GM12878 (cell line): ENCODE data around the gene SEC31A. TPM values are rescaled to one million over a fixed set of nuclear protein-coding genes. Genes with fewer than 3 reads are reported as not detected.

Source experiments
- ATAC-seq: fragments of 200-7000 bp; cut with Tn5 transposase; 3 replicates; pipeline ENCODE4 v1.9.1; 2020; ENCODE audit warnings: mild to moderate bottlenecking, moderate library complexity
- BruUV-seq: library from RNA; stranded (reverse); fragments of 400-500 nt; replicated peaks from 2 replicates; lab custom pipeline; 2021; lab: Mats Ljungman, UMichigan
- CTCF ChIA-PET: fragments of 300-600 bp; sonication (Branson Sonifier 250); formaldehyde crosslinking; extraction: SDS; loops from one replicate; lab custom pipeline; 2021; ENCODE audit warnings: inconsistent platforms; lab: Yijun Ruan, JAX
- POLR2A ChIA-PET: fragments of 350-600 bp; formaldehyde crosslinking; extraction: SDS; loops from one replicate; lab custom pipeline; 2021; ENCODE audit warnings: inconsistent platforms; lab: Charles Lee
- RAD21 ChIA-PET: fragments of 300-600 bp; sonication (Branson Sonifier 250); formaldehyde crosslinking; loops from one replicate; lab custom pipeline; 2023; ENCODE audit warnings: antibody characterized with exemption; ENCODE audit not compliant: unreplicated experiment; lab: Charles Lee
- SMC1A ChIA-PET: fragments of 300-600 bp; sonication (Branson Sonifier 250); formaldehyde crosslinking; loops from one replicate; lab custom pipeline; 2023; ENCODE audit not compliant: unreplicated experiment, uncharacterized antibody; lab: Charles Lee
- DNase-seq: peaks from one replicate; pipeline ENCODE4 v3.0.0-alpha.2; 2011; ENCODE audit warnings: low read depth, low spot score
- FAIRE-seq: peaks from 3 replicates; lab custom pipeline; 2011; peaks lifted over from hg19 to GRCh38; lab: Jason Lieb, UNC
- H2AFZ ChIP-seq: 2 replicates; pipeline ENCODE4 v1.6.0; 2011; ENCODE audit warnings: low read depth, low read length, control low read depth; ENCODE audit not compliant: control insufficient read depth
- H3K27ac ChIP-seq: 2 replicates; pipeline ENCODE4 v1.5.1; 2011; ENCODE audit warnings: control low read depth; ENCODE audit not compliant: control insufficient read depth, insufficient read depth
- H3K27me3 ChIP-seq, 2 experiments: replicated peaks in 1 of 2; 2 replicates each; pipeline versions ENCODE4 v1.6.0 to v1.6.1; 2011; ENCODE audit warnings: low read length in 1 of 2; ENCODE audit not compliant: control insufficient read depth in 2 of 2, insufficient read depth in 2 of 2
- H3K36me3 ChIP-seq, 2 experiments: 2 replicates each; pipeline ENCODE4 v1.5.1; 2011; ENCODE audit warnings: low read length in 1 of 2; ENCODE audit not compliant: control insufficient read depth in 2 of 2, insufficient read depth in 2 of 2
- H3K4me1 ChIP-seq: 2 replicates; pipeline ENCODE4 v1.6.1; 2011; ENCODE audit warnings: mild to moderate bottlenecking, low read length, moderate library complexity, mixed read lengths; ENCODE audit not compliant: control insufficient read depth, insufficient read depth
- H3K4me2 ChIP-seq: 2 replicates; pipeline ENCODE4 v1.6.0; 2011; ENCODE audit warnings: control low read depth; ENCODE audit not compliant: control insufficient read depth, insufficient read depth
- H3K4me3 ChIP-seq: fragments of 200-600 bp; sonication (generic); 2 replicates; pipeline ENCODE4 v1.5.1; 2016
- H3K79me2 ChIP-seq: 2 replicates; pipeline ENCODE4 v1.6.0; 2011; ENCODE audit warnings: low read length; ENCODE audit not compliant: control insufficient read depth, insufficient read depth
- H3K9ac ChIP-seq: 2 replicates; pipeline ENCODE4 v1.8.0; 2011; ENCODE audit warnings: low read length, control low read depth, mixed read lengths; ENCODE audit not compliant: control insufficient read depth, insufficient read depth
- H3K9me3 ChIP-seq: replicated peaks from 3 replicates; pipeline ENCODE4 v1.5.1; 2011; ENCODE audit warnings: mild to moderate bottlenecking, low read length; ENCODE audit not compliant: control insufficient read depth, insufficient read depth
- H4K20me1 ChIP-seq: 2 replicates; pipeline ENCODE4 v1.6.0; 2011; ENCODE audit not compliant: control insufficient read depth, insufficient read depth
- ASH2L ChIP-seq: fragments of 300-600, 200-600 bp; sonication (generic); IDR thresholded peaks from 2 replicates; pipeline ENCODE4 v1.6.1; 2017; ENCODE audit warnings: low read depth, mild to moderate bottlenecking, borderline replicate concordance
- FOXK2 ChIP-seq: fragments of 450-650 bp; IDR thresholded peaks from 2 replicates; pipeline ENCODE4 v1.6.1; 2017; ENCODE audit warnings: mild to moderate bottlenecking, moderate library complexity
- KAT2A ChIP-seq: conservative IDR thresholded peaks from 2 replicates; pipeline ENCODE4 v1.6.1; 2011; ENCODE audit warnings: low read depth, low read length; ENCODE audit not compliant: control insufficient read depth
- NFYB ChIP-seq: IDR thresholded peaks from 2 replicates; pipeline ENCODE4 v1.6.1; 2011; ENCODE audit warnings: low read depth, mild to moderate bottlenecking, low read length, improper control_type of control experiment, moderate library complexity; ENCODE audit not compliant: insufficient read depth
- NR2C2 ChIP-seq: IDR thresholded peaks from 2 replicates; pipeline ENCODE4 v1.6.1; 2011; ENCODE audit warnings: borderline replicate concordance, low read depth; ENCODE audit not compliant: control insufficient read depth, insufficient read length
- PAX8 ChIP-seq: fragments of 450-650 bp; IDR thresholded peaks from 2 replicates; pipeline ENCODE4 v1.6.1; 2017; ENCODE audit warnings: mild to moderate bottlenecking, moderate library complexity
- POLR2AphosphoS2 ChIP-seq: IDR thresholded peaks from 2 replicates; pipeline ENCODE4 v1.6.1; 2011; ENCODE audit warnings: low read depth, mild to moderate bottlenecking, low read length, improper control_type of control experiment, moderate library complexity
- SPI1 ChIP-seq: IDR thresholded peaks from 2 replicates; pipeline ENCODE4 v1.6.1; 2011; ENCODE audit warnings: low read depth, mild to moderate bottlenecking, low read length, moderate library complexity, borderline replicate concordance; ENCODE audit not compliant: insufficient read depth
- TCF7 ChIP-seq: IDR thresholded peaks from 2 replicates; pipeline ENCODE4 v1.6.1; 2014; ENCODE audit warnings: antibody characterized with exemption, borderline replicate concordance
- WGBS: methylation state at CpG from one replicate; pipeline ENCODE4 v1.1.6; 2016; ENCODE audit warnings: low lambda C conversion rate; ENCODE audit not compliant: insufficient replicate concordance, insufficient coverage; ENCODE audit errors: missing lambda C conversion rate; 5-methylcytosine and 5-hydroxymethylcytosine counted together
- in situ Hi-C: fragments of 300-500 bp; cut with MboI; formaldehyde crosslinking; loops from 9 replicates; pipeline ENCODE4 v1.14.3; 2018; ENCODE audit warnings: mixed read lengths
- intact Hi-C: fragments of 100-400 bp; cut with micrococcal nuclease; formaldehyde crosslinking; loops from one replicate; pipeline ENCODE4 v1.14.2; 2022; ENCODE audit not compliant: unreplicated experiment
- polyA plus RNA-seq, 11 experiments: library from polyadenylated mRNA; depleted of rRNA in 4 of 11; unstranded in 6 of 11; stranded (reverse) in 5 of 11; fragments of >200 nt; fragmentation: Nextera tagmentation in 4 of 11; fragmentation: Illumina TruSeq in 1 of 11; extraction: Ambion mirVana in 4 of 11; extraction: Trizol in 1 of 11; gene quantifications; 1 replicate in 1 of 11; 2 replicates in 10 of 11; pipeline versions ENCODE4 v1.2.1 to v1.2.3, GENCODE V29; 2011 to 2016; ENCODE audit warnings: inconsistent platforms in 2 of 11, missing spikeins in 2 of 11, low read depth in 1 of 11
- total RNA-seq, 4 experiments: library from RNA; depleted of rRNA in 3 of 4; stranded (reverse); fragments of >200 nt in 3 of 4; fragmentation: Illumina TruSeq in 1 of 4; extraction: Trizol in 1 of 4; gene quantifications; 2 replicates each; pipeline versions ENCODE4 v1.2.1 to v1.2.3, GENCODE V29; 2013 to 2021
- TF ChIP-seq, protein P1 (sequence below): fragments of 450-650 bp; IDR thresholded peaks from 2 replicates; pipeline ENCODE4 v1.6.1; 2017; ENCODE audit warnings: mild to moderate bottlenecking, moderate library complexity
- TF ChIP-seq, protein P2 (sequence below): IDR thresholded peaks from 2 replicates; pipeline ENCODE4 v1.6.1; 2011; ENCODE audit warnings: borderline replicate concordance, low read depth, mild to moderate bottlenecking, moderate library complexity, low read length; ENCODE audit not compliant: insufficient read depth, poor library complexity, severe bottlenecking
- TF ChIP-seq, protein P3 (sequence below): fragments of 450-650 bp; formaldehyde crosslinking; IDR thresholded peaks from 2 replicates; pipeline ENCODE4 v1.5.0; 2022; ENCODE audit warnings: mild to moderate bottlenecking, missing genetic modification characterization

SEC31A gene
- total and polyA plus RNA-seq, 10 of the 15 experiments (the other 5 are each of a cell fraction or from before 2014, with no cell fraction given), result 74.6 to 171 (median 129) TPM

DNA sequence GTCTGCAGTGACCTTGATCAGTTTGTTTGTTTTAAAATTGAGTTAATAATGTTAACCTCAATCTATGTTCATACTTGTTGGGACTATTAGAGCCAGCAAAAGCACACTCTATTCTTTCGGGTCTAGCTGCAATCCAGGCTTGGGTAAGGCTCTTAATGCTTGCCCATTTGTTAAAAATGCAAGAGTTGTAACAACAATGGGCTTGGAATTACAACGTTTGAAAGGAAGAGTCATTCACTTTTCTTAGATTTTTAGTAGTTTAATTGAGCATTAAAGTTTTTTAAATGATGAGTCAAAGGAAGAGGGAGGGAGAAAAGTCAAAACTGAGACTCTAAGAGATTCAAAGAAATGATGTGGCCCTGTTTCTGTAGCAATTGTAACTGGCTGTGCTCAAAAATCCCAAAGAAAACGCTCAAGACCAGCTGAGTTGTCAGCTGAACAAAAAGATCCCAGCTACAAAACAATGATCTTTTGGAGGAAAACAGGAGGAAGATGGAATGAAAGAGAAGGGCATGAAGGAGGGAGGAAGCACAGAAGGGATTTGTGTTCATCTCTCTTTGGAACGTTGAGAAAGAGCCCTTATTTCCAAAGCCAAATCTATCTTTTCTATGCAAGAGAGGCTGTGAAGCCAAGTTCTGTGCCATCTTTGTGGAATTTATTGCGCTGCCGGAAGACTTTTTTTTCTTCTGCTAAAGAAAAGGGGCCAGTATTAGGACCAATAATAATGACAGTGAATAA lies 97.9 kb downstream of the SEC31A start:
- CTCF ChIA-PET, result interaction anchor here (1.3 kb wide), 1 partner anchor 71 kb away, joined by 3 read pairs; no protein-coding TSS in a partner anchor
- in situ Hi-C loops (no loop called here), intact Hi-C loops (no loop called here)
- H3K36me3 ChIP-seq, result no peaks in the 10 kb centered on the region
- H3K27ac ChIP-seq, result no peak overlapping the region
- peaks cover 5% of the 10 kb centered on the region; the same call in 1 of the 2 replicates for H3K4me1 ChIP-seq
- H3K27me3 ChIP-seq, result no peaks in the 10 kb centered on the region
- FAIRE-seq (no peak), DNase-seq (no peak), ATAC-seq (no peak)
- no peak overlapping the region for H2AFZ ChIP-seq
- WGBS, result 35% methylated on average over 6 of the region's 6 CpGs
- RAD21 ChIA-PET, result no interaction called here
- no peak overlapping the region for H3K4me2 ChIP-seq
- H3K9me3 ChIP-seq, result no peaks in the 10 kb centered on the region
- POLR2A ChIA-PET, result no interaction called here
- no peaks in the 10 kb centered on the region for H3K79me2 ChIP-seq
- H3K4me3 ChIP-seq, result no peak overlapping the region
- SMC1A ChIA-PET, result interaction anchor here (0.6 to 0.9 kb wide), 2 partner anchors 16 to 42 kb away, joined by 3 read pairs; no protein-coding TSS in a partner anchor
- no TSS peak for BruUV-seq
- H3K9ac ChIP-seq, result no peak overlapping the region
- H4K20me1 ChIP-seq, result no peaks in the 10 kb centered on the region
- TF ChIP-seq POLR2AphosphoS2 (no peak), ASH2L (no peak), FOXK2 (no peak), KAT2A (no peak), NFYB (no peak), PAX8 (no peak), NR2C2 (no peak), SPI1 (no peak), TCF7 (no peak)
- TF ChIP-seq, protein P1, sequence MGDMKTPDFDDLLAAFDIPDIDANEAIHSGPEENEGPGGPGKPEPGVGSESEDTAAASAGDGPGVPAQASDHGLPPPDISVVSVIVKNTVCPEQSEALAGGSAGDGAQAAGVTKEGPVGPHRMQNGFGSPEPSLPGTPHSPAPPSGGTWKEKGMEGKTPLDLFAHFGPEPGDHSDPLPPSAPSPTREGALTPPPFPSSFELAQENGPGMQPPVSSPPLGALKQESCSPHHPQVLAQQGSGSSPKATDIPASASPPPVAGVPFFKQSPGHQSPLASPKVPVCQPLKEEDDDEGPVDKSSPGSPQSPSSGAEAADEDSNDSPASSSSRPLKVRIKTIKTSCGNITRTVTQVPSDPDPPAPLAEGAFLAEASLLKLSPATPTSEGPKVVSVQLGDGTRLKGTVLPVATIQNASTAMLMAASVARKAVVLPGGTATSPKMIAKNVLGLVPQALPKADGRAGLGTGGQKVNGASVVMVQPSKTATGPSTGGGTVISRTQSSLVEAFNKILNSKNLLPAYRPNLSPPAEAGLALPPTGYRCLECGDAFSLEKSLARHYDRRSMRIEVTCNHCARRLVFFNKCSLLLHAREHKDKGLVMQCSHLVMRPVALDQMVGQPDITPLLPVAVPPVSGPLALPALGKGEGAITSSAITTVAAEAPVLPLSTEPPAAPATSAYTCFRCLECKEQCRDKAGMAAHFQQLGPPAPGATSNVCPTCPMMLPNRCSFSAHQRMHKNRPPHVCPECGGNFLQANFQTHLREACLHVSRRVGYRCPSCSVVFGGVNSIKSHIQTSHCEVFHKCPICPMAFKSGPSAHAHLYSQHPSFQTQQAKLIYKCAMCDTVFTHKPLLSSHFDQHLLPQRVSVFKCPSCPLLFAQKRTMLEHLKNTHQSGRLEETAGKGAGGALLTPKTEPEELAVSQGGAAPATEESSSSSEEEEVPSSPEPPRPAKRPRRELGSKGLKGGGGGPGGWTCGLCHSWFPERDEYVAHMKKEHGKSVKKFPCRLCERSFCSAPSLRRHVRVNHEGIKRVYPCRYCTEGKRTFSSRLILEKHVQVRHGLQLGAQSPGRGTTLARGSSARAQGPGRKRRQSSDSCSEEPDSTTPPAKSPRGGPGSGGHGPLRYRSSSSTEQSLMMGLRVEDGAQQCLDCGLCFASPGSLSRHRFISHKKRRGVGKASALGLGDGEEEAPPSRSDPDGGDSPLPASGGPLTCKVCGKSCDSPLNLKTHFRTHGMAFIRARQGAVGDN, result no peak
- TF ChIP-seq, protein P2, sequence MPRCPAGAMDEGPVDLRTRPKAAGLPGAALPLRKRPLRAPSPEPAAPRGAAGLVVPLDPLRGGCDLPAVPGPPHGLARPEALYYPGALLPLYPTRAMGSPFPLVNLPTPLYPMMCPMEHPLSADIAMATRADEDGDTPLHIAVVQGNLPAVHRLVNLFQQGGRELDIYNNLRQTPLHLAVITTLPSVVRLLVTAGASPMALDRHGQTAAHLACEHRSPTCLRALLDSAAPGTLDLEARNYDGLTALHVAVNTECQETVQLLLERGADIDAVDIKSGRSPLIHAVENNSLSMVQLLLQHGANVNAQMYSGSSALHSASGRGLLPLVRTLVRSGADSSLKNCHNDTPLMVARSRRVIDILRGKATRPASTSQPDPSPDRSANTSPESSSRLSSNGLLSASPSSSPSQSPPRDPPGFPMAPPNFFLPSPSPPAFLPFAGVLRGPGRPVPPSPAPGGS, result no peak
- TF ChIP-seq, protein P3, sequence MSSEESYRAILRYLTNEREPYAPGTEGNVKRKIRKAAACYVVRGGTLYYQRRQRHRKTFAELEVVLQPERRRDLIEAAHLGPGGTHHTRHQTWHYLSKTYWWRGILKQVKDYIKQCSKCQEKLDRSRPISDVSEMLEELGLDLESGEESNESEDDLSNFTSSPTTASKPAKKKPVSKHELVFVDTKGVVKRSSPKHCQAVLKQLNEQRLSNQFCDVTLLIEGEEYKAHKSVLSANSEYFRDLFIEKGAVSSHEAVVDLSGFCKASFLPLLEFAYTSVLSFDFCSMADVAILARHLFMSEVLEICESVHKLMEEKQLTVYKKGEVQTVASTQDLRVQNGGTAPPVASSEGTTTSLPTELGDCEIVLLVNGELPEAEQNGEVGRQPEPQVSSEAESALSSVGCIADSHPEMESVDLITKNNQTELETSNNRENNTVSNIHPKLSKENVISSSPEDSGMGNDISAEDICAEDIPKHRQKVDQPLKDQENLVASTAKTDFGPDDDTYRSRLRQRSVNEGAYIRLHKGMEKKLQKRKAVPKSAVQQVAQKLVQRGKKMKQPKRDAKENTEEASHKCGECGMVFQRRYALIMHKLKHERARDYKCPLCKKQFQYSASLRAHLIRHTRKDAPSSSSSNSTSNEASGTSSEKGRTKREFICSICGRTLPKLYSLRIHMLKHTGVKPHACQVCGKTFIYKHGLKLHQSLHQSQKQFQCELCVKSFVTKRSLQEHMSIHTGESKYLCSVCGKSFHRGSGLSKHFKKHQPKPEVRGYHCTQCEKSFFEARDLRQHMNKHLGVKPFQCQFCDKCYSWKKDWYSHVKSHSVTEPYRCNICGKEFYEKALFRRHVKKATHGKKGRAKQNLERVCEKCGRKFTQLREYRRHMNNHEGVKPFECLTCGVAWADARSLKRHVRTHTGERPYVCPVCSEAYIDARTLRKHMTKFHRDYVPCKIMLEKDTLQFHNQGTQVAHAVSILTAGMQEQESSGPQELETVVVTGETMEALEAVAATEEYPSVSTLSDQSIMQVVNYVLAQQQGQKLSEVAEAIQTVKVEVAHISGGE (CRISPR knock-in tag), result no peak
